Suprapubic skin (tissue), 3 donors: Measurements from ENCODE around the gene DIO2.

ENCODE experiments used
- CTCF ChIP-seq, 2 donors: fragments of 200-600 bp in 1 of 2; fragments of 450-650 bp in 1 of 2; sonication (generic) in 1 of 2; IDR thresholded peaks; one replicate each; pipeline ENCODE4 v1.5.1; 2016 to 2019; ENCODE audit warnings: antibody characterized with exemption in 2 of 2, mild to moderate bottlenecking in 1 of 2, moderate library complexity in 1 of 2
- POLR2A ChIP-seq, 2 donors: fragments of 450-650 bp; IDR thresholded peaks; one replicate each; pipeline ENCODE4 v1.6.1; 2017; ENCODE audit warnings: antibody characterized with exemption in 2 of 2, mild to moderate bottlenecking in 2 of 2, moderate library complexity in 2 of 2

- TF ChIP-seq CTCF (IDR thresholded peaks at IDR 0.05), result no peak
- TF ChIP-seq POLR2A (IDR thresholded peaks at IDR 0.05), result no peak
Observed at GRCh38 chr14:80150301-80150700, 61.0 kb downstream of the DIO2 start.
